GM19395 (cell line): ENCODE results near the gene TMUB2.

Experiments
- ATAC-seq: cut with Tn5 transposase; IDR thresholded peaks from one replicate; pipeline ENCODE4 v1.9.1; 2021; ENCODE audit warnings: mild to moderate bottlenecking, moderate library complexity; ENCODE audit not compliant: unreplicated experiment

Gene TMUB2

DNA sequence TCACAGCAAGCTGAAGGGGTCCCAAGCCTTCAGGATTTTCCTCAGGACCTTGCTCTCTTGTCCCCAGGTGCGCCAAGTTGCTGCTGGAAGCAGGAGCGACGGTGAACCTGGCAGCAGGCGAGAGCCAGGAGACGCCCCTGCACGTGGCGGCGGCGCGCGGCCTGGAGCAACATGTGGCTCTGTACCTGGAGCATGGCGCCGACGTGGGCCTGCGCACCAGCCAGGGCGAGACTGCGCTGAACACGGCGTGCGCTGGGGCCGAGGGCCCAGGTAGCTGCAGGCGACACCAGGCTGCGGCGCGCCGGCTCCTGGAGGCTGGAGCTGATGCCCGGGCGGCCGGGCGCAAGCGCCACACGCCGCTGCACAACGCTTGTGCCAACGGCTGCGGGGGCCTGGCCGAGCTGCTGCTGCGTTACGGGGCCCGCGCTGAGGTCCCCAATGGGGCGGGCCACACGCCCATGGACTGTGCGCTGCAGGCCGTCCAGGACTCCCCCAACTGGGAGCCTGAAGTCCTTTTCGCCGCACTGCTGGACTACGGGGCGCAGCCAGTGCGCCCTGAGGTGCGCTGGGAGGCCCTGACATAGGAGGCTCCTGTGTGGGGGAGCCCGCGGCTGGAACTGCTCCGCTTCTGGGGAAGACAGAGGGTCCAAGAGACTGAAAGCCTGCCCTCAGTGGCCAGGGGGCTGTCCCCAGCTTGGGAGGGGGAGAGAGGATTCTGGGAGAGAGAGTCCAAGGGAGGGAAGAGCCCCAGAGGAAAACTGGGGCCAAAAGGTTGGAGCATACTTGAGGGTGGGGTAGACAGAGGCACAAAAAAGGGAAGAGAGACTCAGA lies 9.9 kb upstream of the TMUB2 start:
- no peak for ATAC-seq

GRCh38 chr17:44177640-44178039 lies 9.1 kb upstream of the TMUB2 start:
- ATAC-seq = no peak

DNA sequence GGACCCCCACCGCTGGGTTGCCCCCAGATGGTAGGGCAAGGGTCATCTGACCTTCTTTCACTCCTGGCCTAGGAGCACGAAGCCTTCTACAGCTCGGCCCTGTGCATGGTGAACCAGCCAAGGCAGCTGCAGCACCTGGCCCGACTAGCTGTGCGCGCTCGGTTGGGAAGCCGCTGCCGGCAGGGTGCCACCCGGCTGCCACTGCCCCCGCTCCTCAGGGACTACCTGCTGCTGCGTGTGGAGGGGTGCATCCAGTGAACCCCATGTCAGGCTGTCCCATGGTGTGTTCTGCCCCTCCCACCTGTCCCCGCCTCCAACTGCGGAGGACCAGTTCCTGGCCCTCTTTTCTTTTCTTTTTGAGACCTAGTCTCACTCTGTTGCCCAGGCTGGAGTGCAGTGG lies 8.6 kb upstream of the TMUB2 start:
- no peak for ATAC-seq

GRCh38 chr17:44183024-44183423 lies 3.7 kb upstream of the TMUB2 start:
- no peak for ATAC-seq

DNA sequence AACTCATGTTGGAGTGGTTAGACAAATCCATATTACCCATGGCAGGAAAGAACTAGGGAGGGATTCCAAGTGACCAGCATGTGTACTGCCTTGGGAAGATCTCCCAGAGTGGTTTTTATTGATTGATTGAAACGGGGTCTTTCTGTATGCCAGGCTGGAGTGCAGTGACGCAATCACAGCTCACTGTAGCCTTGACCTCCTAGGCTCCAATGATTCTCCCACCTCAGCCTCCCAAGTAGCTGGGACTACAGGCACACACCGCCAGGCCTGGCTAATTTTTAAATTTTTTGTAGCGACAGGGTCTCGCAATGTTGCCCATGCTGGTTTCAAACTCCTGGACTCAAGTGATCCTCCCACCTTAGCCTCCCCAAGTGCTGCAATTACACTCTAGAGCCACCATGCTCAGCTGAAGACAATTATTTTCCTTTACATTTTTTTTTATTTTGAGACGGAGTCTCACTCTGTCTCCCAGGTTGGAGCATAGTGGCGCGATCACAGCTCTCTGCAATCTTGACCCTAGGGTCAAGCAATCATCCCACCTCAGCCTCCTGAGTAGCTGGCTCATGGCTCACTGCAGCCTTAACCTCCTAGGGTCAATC lies 2.5 kb upstream of the TMUB2 start:
- ATAC-seq = no peak

GRCh38 chr17:44187131-44187899 lies 543 bp downstream of the TMUB2 start:
- ATAC-seq = peak; percentile 51

- no peak for ATAC-seq
Measured at GRCh38 chr17:44188576-44189403, 2.0 kb downstream of the TMUB2 start.

DNA sequence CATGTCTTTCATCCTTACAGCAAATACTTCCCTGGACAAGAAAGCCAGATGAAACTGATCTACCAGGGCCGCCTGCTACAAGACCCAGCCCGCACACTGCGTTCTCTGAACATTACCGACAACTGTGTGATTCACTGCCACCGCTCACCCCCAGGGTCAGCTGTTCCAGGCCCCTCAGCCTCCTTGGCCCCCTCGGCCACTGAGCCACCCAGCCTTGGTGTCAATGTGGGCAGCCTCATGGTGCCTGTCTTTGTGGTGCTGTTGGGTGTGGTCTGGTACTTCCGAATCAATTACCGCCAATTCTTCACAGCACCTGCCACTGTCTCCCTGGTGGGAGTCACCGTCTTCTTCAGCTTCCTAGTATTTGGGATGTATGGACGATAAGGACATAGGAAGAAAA lies 3.7 kb downstream of the TMUB2 start:
- no peak for ATAC-seq

- no peak for ATAC-seq
Measured at GRCh38 chr17:44191369-44191768, 4.6 kb downstream of the TMUB2 start.

DNA sequence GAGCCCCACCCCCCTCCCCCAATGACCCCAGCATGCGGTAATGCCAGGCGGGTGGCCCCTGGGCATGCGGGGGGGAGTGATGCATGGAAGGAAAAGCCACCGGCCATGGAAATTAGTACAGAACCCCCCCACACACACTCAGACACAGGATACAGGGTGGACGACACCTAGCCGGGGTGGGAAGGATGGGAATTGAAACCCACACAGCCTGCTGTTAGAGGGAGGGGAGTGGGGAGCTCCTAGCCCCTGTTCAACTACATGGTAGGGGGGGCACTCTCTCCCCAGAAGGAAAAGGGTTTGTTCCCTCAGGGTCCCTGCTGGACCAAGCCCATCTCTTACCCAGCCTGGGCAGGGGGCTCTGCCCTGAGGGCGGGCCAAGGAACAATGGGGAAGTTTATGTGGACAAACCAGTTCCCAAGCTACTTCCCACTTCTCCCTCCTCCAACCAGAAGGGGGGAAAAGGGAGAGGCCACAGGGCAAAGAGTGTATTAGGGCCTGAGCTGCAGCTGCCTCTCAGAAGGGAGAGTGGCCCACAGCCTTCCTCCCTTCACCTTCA lies 5.2 kb downstream of the TMUB2 start:
- no peak for ATAC-seq

DNA sequence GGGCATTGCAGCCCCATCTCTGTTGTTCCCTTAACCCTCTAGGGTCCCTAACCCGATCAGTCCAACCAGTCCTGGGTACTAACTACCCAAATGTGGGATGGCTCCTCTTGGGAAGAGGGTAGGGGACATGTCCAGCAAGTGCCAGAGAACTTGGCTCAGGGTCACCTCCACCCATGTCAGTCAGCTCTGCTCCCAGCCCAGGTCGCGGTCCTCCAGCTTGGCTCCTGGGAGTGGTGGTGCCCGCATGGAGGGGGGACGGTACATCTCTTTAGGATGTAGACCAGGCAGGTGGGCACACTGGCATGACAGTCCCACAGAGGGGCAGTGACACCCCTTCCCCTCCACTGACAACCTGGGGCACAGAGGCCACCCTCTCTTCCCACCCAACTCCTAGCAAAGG lies 6.0 kb downstream of the TMUB2 start:
- no peak for ATAC-seq

- no peak for ATAC-seq
Measured at GRCh38 chr17:44193326-44194084, 6.7 kb downstream of the TMUB2 start.

DNA sequence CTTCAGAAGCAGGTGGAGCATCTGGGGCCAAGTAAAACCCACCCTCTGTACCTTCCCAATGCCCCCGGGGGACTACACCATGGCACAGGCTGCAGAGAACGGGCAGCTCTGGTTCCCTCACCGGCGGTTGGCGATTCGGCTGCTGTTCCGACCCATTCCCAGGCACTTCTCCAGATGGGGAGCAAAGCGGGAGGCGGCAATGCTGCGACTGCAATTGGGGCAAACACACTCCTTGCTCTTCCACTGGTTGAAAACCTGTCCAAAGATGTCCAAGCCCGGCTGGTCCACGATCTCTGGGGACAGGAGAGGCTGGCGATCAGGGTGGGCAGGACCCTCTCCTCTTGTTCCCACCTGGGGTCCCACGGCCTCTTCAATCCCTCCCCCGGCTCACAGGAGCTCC lies 10.3 kb downstream of the TMUB2 start:
- no peak for ATAC-seq

DNA sequence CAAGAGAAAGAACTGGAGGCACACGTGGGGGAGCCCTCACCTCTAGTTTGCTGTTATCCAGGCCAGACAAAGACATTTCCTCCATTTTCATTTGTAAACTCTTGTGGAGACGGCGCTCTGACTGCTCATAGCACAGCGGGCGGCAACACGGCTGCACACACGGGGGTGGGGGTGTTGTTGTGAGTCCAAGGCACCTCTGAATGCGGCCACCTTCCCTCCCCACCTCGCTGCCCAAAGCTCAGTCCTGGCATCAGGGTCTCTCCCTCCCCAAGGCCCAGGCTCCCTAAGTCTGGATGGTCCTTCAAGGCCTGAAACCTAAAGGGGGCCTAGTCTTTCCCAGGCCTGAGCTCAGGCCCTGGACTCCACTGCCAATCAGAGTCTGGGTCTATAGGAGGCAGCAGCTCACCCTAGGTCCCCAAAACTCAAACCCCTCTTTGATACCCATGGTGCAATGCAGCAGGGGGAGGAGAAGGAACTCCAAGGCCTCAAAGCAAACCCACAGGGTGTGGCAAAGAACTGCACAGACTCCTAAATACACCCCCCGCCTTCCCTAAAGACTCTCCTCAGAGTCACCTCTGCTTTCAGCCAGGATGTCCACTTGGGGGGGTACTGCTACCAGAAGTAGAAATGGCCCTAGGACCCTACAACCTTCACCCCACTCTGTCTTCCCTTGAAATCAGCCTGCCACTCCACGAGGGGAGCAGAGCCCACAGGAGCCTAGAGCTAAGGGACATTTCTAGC lies 11.4 kb downstream of the TMUB2 start:
- no peak for ATAC-seq

DNA sequence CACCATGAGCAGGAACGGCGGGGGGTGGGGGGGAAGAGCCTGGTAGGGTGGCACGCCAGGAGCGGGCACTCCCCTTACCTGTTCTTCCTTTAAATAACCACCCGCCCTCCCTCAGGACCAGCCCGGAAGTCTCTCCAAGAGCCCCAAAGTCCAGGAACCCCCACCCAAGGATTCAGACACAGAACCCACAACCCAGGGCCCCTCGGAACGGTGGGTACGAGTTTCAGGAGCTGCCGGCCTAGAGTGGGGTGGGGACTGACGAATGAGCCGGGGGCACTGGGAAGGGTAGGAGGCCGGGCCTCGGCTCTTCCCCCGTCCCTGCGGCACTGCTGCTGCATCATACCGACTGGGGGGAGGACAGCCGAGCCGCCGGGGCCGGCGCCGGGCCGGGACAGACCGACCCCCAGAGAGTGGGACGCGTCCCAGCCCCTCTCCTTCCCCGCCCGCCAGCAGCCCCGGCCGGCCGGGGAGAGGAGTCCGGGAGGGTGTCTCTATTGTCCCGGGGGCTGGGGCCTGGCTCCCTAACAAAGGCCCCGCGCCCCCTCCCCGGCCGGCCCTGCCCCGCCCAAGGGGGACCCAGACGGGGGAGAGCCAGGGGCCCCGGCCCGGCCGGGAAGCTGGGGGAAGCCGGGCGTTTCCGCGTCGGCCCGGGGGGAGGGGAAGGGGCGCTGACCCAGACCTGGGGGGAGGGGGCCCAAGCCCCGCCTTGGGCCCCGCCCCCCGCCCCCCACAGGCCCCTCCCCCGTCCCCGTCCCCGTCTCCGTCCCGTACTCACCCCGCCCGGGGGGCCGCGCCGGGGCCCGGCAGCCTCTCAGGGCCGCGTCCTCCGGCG lies 12.2 kb downstream of the TMUB2 start:
- ATAC-seq = peak; percentile 25

DNA sequence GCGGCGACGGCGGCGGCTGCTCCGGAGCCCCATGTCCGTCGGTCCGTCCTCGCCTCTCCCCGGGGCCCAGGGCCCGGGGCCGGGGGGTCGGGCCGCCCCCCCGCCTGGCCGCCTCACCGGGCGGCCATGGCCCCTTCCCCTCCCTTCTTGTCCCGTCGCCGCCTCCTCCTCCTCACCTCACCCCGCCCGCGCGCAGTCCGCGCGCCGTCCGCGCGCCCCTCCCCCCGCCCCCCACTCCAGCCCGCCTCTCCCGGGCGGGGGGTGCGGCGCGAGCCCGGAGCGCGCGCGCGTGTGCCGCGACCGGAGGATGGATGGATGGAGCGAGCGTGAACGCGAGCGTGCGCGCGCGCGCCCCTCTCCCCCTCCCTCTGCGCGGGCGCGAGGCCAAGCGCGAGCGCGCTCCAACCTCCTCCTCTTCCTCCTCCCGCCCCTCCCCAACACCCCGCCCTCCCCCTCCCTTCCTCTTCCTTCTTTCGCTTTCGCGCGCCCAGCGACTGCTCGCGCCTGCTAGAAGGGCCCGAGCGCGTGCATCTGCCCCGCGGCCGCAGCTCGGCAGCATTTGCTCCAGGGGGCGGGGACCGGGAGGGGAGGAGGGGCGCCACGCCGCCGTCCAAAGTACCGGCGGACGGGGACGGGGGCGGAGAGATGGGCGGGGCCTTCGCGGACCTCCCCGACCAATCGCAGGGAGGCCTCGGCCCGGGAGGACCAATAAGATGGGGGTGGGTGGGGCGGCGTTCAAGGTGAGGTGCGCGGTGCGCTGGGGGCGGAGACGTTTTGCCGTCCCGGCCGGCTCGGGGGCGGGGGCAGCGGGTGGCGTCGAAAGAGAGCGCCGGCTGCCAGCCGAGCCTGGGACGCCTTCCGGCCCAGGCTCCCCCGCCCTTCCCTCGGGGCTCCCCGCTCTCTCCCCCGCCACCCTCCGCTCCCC lies 13.0 kb downstream of the TMUB2 start, which contains the start of gene ATXN7L3:
ATXN7L3 (minus strand) TSS at position 332 of the 925 bp plus-strand sequence. CDS start 1,814 bp downstream, outside the sequence.
- ATAC-seq = peak; percentile 57

DNA sequence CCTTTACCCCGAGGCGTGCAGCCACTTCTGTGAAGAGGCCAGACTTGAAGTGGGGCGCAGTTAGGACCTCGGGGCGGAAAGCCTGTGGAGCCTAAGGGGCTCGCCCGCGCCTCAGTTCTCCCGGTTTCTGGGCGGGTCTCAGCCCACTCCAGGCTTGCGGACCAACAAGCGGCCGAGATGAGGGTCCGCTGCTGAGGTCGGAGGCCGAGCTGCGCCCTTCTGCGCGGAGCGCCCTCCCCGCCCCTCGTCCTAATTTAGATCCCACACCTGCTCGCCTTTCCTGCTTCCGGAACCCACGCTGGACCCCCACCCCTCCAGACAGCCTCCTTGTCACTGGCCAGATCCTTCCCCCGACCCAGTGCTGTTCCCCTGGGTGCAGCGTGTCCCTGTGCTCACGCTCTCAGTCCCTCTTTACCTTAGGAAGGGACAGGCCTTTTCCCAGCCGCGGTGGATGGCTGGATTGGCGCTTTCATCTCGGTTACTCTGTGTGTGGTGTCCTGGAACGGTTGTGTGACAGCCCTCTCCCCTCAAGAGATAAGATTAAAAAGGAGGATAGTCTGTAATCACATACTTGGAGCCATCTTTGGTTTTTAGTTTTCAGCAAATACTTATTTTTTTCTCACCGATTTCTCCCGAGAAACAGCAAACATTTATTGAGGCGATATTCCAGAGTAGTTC lies 13.8 kb downstream of the TMUB2 start:
- peak; percentile 4 for ATAC-seq
